ENCODE results near the gene S100A4.

Gene S100A4

DNA sequence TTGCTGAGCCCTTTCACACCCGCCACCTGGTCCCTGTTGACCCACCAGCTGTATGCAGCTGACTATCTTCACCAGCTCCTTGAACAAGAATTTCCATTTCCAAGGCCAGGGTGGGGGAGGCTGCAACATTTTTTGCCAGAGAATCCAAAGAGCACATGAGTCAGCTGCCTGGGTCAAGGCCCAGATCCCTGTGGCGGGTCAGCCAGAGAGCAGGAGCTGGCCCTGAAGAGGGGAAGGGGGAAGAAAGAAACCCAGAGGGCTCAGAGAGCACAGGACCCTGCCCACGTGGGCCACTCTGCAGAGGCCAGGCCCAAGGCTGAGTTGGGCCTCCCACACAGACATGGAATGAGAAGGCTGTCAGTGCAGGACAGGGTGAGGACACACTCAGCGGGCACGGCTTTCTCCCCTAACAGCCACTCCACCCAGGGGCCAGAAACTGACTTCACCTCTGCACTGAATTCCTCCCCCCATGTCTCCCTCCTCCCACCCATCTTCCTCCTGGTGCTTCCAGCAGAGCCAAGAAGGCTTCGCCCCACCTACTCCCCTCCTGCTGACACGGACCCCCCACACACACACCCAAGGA is 38.7 kb downstream of the S100A4 start:
- H3K4me3 ChIP-seq (replicated peaks in 1 of 2; ENCODE audit: low read depth in 2 of 2, low read length in 2 of 2): no peak overlapping the region
- TF ChIP-seq, protein P1, sequence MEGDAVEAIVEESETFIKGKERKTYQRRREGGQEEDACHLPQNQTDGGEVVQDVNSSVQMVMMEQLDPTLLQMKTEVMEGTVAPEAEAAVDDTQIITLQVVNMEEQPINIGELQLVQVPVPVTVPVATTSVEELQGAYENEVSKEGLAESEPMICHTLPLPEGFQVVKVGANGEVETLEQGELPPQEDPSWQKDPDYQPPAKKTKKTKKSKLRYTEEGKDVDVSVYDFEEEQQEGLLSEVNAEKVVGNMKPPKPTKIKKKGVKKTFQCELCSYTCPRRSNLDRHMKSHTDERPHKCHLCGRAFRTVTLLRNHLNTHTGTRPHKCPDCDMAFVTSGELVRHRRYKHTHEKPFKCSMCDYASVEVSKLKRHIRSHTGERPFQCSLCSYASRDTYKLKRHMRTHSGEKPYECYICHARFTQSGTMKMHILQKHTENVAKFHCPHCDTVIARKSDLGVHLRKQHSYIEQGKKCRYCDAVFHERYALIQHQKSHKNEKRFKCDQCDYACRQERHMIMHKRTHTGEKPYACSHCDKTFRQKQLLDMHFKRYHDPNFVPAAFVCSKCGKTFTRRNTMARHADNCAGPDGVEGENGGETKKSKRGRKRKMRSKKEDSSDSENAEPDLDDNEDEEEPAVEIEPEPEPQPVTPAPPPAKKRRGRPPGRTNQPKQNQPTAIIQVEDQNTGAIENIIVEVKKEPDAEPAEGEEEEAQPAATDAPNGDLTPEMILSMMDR (IDR thresholded peaks at IDR 0.05; ENCODE audit: low read depth, low read length): no peak
- DNase-seq (ENCODE audit: low read depth in 2 of 2): peak; percentile 94 to 97

DNA sequence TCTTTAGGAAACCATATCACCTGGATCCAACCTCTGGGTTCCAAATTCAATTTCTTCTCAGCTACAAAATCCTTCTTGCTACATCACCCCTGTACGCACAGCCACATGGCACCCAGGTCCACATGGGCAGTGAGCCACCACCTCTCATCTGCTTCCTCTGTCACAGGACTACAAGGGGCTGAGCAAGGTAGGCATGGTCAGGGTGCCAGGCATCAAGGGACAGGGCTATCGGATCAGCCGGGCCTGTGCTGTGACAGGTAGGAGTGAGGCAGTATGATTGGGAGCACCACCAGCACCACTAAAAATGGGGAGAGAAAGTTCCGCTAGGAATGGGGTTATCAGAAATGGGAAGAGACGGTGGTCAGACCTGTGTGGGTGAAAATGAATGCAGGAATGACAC is 39.2 kb downstream of the S100A4 start:
- no peak overlapping the region for H3K4me3 ChIP-seq (replicated peaks in 1 of 2; ENCODE audit: low read depth in 2 of 2, low read length in 2 of 2)
- TF ChIP-seq, protein P1 (IDR thresholded peaks at IDR 0.05; ENCODE audit: low read depth, low read length): no peak
- no peak for DNase-seq (ENCODE audit: low read depth in 2 of 2)

DNA sequence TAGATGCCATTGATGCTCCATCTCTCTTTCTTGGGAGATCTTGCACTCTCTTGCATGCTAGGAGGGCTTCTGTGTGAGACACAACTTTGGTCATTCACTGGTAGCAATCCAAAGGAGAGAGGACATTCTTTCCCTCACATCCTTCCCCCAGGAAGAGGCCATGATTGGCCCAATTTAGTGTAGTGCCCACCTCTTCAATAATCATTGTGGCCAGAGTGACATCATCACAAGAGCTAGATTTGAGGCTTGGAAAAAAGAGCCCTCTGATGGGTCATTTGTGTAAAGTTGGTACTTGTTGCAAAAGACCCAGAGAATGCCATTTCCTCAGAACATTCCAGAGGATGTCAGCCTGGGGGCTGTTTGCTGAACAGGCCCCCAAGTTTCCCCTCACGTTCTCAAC is 40.0 kb downstream of the S100A4 start:
- H3K4me3 ChIP-seq (replicated peaks in 1 of 2; ENCODE audit: low read depth in 2 of 2, low read length in 2 of 2): no peak overlapping the region
- DNase-seq (ENCODE audit: low read depth in 2 of 2): peak in 1 of 2 donors; percentile 27
- TF ChIP-seq, protein P1 (IDR thresholded peaks at IDR 0.05; ENCODE audit: low read depth, low read length): no peak

DNA sequence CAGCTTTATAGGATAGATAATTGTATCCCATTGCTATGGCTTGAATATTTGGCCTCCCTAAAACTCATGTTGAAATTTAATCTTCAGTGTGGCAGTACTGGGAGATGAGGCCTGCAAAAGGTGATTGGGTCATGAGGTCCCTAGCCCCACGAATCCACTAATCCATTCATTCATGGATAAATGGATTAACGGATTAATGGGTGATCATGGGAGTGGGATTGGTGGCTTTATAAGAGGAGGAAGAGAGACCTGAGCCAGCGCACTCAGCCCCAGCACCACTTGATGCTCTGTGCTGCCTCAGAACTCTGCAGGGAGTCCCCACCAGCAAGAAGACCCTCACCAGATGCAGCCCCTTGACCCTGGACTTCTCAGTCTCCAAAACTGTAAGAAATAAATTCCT is 41.8 kb downstream of the S100A4 start:
- TF ChIP-seq, protein P1 (IDR thresholded peaks at IDR 0.05; ENCODE audit: low read depth, low read length): no peak
- H3K4me3 ChIP-seq (replicated peaks in 1 of 2; ENCODE audit: low read depth in 2 of 2, low read length in 2 of 2): no peak overlapping the region
- no peak for DNase-seq (ENCODE audit: low read depth in 2 of 2)

DNA sequence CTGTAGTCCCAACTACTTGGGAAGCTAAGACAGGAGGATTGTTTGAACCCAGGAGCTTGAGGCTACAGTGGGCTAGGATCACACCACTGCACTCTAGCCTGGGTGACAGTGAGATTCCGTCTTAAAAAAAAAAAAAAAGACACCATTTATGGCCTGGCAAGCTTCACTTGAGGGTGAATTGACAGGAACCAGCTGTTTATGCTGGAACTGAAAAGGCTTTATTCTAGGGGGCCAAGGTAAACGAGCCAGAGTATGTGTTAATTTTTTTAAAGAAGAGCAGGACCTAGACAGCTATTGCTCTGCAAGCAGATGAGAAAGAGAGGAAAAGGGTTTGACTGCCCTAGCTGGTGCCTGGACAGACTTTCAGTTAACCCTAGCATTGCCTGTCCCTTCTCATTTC is 46.9 kb downstream of the S100A4 start:
- TF ChIP-seq, protein P1 (IDR thresholded peaks at IDR 0.05; ENCODE audit: low read depth, low read length): no peak
- DNase-seq (ENCODE audit: low read depth in 2 of 2): peak in 1 of 2 donors; percentile 59
- H3K4me3 ChIP-seq (replicated peaks in 1 of 2; ENCODE audit: low read depth in 2 of 2, low read length in 2 of 2): no peak overlapping the region

DNA sequence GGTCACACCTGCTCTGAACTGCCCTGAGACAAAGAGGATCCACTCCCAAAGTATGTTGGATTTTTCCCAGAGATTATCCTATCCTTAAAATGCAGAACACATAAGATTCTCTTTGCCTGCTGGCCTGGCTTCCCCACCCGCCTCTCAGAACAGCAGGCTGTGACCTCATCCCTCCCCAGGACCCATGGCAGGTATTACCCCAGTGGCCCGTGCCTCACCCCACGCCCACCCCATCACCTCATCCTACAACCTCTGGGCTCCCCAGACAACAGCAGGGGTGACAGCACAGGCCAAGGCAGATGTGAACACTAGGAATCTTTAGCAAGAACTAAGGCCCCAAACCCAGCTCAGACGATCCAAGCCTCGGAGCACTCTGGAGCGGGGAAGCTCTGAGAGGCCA is 50.1 kb downstream of the S100A4 start:
- no peak for DNase-seq (ENCODE audit: low read depth in 2 of 2)
- TF ChIP-seq, protein P1 (IDR thresholded peaks at IDR 0.05; ENCODE audit: low read depth, low read length): no peak
- H3K4me3 ChIP-seq (replicated peaks in 1 of 2; ENCODE audit: low read depth in 2 of 2, low read length in 2 of 2): no peak overlapping the region

DNA sequence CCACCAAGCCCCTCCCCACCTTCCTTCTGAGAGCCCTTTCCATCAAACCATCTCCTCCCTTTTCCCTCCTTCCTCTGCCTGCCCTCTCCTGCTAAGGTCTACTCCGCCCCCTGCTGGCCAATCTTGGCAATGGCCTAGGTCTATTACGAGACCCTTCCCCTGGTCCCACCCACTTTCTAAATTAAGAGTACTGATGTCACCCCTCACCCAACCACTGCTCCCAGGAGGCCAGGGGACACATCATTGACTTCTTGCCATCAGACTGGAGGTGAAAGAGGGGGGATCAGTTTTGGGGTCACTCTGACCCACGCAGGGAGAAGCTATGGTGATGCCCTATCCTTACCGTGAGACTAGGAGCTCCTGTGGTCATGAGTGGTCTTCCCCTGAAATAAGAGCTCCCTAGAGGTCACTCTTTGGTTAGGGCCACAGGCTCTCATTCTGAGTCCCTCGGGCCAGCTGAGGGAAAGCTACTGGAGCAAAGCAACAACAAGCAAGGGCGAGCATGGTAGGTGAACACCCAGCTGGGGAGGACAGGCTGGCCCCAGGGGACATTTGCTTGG is 50.5 kb downstream of the S100A4 start:
- DNase-seq (ENCODE audit: low read depth in 2 of 2): peak; percentile 73 to 76
- TF ChIP-seq, protein P1 (IDR thresholded peaks at IDR 0.05; ENCODE audit: low read depth, low read length): peak; percentile 96
- H3K4me3 ChIP-seq (replicated peaks in 1 of 2; ENCODE audit: low read depth in 2 of 2, low read length in 2 of 2): no peak overlapping the region
